ENCODE results near the gene HHAT. TPM values are rescaled to one million over a fixed set of nuclear protein-coding genes. Genes with fewer than 3 reads are reported as not detected.

Gene HHAT
- polyA plus RNA-seq, 1 experiment: 4.8 TPM

- CTCF ChIA-PET: no interaction called here
- Histone ChIP-seq H3K27ac (ENCODE audit: low read depth, low read length) (no peak overlapping the region), H3K27me3 (ENCODE audit: control insufficient read depth, insufficient read depth, low read length) (no peaks in the 10 kb centered on the region), H3K4me3 (ENCODE audit: low read depth, low read length) (no peak overlapping the region), H3K9me3 (ENCODE audit: control insufficient read depth, insufficient read depth, low read length) (no peaks in the 10 kb centered on the region)
- DNase-seq (ENCODE audit: low read depth, low spot score): no peak
- POLR2A ChIA-PET: no interaction called here
- no peak for TF ChIP-seq CTCF (IDR thresholded peaks at IDR 0.05; ENCODE audit: low read depth, low read length)
Observed at GRCh38 chr1:210645582-210646257, 317.0 kb downstream of the HHAT start.

GRCh38 chr1:210646258-210646616 lies 317.5 kb downstream of the HHAT start:
- H3K27ac ChIP-seq (ENCODE audit: low read depth, low read length): no peak overlapping the region
- TF ChIP-seq CTCF (IDR thresholded peaks at IDR 0.05; ENCODE audit: low read depth, low read length): no peak
- no peak overlapping the region for H3K4me3 ChIP-seq (ENCODE audit: low read depth, low read length)
- H3K27me3 ChIP-seq (ENCODE audit: control insufficient read depth, insufficient read depth, low read length): no peaks in the 10 kb centered on the region
- DNase-seq (ENCODE audit: low read depth, low spot score): no peak
- ChIA-PET POLR2A (no interaction called here), CTCF (interaction anchor here (0.6 kb wide), 1 partner anchor 92 kb away, joined by 3 read pairs; no protein-coding TSS in a partner anchor)
- H3K9me3 ChIP-seq (ENCODE audit: control insufficient read depth, insufficient read depth, low read length): no peaks in the 10 kb centered on the region

- CTCF ChIA-PET: no interaction called here
- no peak for TF ChIP-seq CTCF (IDR thresholded peaks at IDR 0.05; ENCODE audit: low read depth, low read length)
- Histone ChIP-seq H3K9me3 (ENCODE audit: control insufficient read depth, insufficient read depth, low read length) (no peaks in the 10 kb centered on the region), H3K27ac (ENCODE audit: low read depth, low read length) (no peak overlapping the region), H3K4me3 (ENCODE audit: low read depth, low read length) (no peak overlapping the region), H3K27me3 (ENCODE audit: control insufficient read depth, insufficient read depth, low read length) (no peaks in the 10 kb centered on the region)
- DNase-seq (ENCODE audit: low read depth, low spot score): peak; percentile 15
- POLR2A ChIA-PET: no interaction called here
Observed at GRCh38 chr1:210647406-210648333, 319.0 kb downstream of the HHAT start.

GRCh38 chr1:210648588-210649269 lies 320.0 kb downstream of the HHAT start:
- Histone ChIP-seq H3K4me3 (ENCODE audit: low read depth, low read length) (no peak overlapping the region), H3K9me3 (ENCODE audit: control insufficient read depth, insufficient read depth, low read length) (no peaks in the 10 kb centered on the region), H3K27me3 (ENCODE audit: control insufficient read depth, insufficient read depth, low read length) (no peaks in the 10 kb centered on the region), H3K27ac (ENCODE audit: low read depth, low read length) (no peak overlapping the region)
- CTCF ChIA-PET: no interaction called here
- TF ChIP-seq CTCF (IDR thresholded peaks at IDR 0.05; ENCODE audit: low read depth, low read length): no peak
- DNase-seq (ENCODE audit: low read depth, low spot score): no peak
- POLR2A ChIA-PET: no interaction called here
